OCI-LY3 (cell line): Measurements from ENCODE around the gene ARHGEF39.

Experiments
- CTCF ChIP-seq: fragments of 200-600, 300-600 bp; sonication (generic); IDR thresholded peaks from 2 replicates; pipeline ENCODE4 v1.5.1; 2014; ENCODE audit warnings: antibody characterized with exemption, low read length, low read depth
- EZH2phosphoT487 ChIP-seq: fragments of 200-600 bp; shearing (Covaris generic); IDR thresholded peaks from 2 replicates; pipeline ENCODE4 v1.6.1; 2018; ENCODE audit warnings: antibody characterized with exemption, mixed run types, low read depth

- TF ChIP-seq CTCF, result no peak
- TF ChIP-seq EZH2phosphoT487, result no peak
These were observed 35.9 kb upstream of the ARHGEF39 start for GRCh38 chr9:35700942-35701341.
